GM19193 (cell line): ENCODE measurements around the gene SV2B.

Experiments
- POLR2A ChIP-seq: IDR thresholded peaks from 4 replicates; pipeline ENCODE4 v1.6.1; 2011; ENCODE audit not compliant: insufficient read depth, insufficient read length; ENCODE audit errors: extremely low read depth

The SV2B gene, protein sequence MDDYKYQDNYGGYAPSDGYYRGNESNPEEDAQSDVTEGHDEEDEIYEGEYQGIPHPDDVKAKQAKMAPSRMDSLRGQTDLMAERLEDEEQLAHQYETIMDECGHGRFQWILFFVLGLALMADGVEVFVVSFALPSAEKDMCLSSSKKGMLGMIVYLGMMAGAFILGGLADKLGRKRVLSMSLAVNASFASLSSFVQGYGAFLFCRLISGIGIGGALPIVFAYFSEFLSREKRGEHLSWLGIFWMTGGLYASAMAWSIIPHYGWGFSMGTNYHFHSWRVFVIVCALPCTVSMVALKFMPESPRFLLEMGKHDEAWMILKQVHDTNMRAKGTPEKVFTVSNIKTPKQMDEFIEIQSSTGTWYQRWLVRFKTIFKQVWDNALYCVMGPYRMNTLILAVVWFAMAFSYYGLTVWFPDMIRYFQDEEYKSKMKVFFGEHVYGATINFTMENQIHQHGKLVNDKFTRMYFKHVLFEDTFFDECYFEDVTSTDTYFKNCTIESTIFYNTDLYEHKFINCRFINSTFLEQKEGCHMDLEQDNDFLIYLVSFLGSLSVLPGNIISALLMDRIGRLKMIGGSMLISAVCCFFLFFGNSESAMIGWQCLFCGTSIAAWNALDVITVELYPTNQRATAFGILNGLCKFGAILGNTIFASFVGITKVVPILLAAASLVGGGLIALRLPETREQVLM

DNA sequence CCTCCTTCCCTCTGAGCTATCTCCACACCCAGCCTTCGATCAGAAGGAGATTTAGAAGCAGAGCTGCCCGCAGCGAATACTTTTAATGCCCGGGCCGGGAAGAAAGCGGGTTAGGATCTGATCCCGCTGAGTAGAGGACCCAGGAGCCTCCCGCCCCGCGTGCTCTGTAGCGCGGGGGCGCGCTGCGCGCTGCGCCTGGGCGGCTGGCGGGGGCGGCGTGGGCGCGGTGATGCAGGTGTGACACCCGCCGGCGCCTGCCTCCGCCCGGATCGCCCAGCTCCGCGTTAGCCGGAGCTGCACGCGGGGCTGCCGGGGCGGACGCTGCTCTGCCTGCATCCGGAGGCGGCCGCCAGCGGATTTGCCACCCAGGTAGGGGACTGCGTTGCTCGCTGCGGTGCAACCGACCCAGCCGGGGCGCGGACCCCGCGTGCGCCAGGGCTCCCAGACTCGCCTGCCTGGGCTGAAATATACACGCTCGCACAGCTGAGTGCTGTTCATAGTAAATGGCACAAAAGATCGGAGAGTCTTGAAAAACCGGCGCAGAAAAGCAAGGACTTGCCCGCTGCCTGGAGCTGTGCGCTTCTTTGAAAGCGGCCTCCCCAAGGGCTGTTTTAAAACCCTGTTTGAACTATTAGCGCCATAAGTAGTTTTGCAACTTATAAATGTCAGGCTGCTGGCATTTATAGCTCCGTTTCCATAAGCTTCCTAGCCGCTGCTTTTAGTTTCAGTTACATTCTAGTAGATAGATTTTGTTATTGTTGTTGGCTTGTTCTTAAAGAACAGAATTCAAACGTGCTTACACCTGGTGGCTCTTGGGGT is at the start of gene SV2B:
SV2B (plus strand) TSS at position 263 of the 819 bp plus-strand sequence. CDS start 126,007 bp downstream, outside the sequence.
- TF ChIP-seq POLR2A: no peak

DNA sequence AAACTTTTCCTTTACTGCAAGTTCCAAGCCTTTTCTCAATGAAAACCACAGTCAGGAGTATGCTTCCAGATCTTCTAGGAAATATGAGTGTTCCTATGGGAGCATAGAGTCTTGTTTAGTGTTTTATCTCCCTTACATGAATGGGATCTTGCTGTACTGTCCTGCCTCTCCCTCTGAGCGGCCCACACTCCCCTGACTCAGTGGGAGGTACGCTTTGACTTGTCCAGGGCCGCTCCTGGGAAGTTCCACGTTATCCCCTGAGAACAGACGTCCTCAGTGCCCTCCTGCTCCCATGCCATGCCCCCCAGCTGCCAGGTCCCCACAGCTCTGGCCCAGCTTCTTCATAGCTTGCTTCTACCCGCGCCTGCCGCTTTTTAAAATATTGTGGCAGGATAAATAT is 48.8 kb upstream of the SV2B start:
- no peak for TF ChIP-seq POLR2A

DNA sequence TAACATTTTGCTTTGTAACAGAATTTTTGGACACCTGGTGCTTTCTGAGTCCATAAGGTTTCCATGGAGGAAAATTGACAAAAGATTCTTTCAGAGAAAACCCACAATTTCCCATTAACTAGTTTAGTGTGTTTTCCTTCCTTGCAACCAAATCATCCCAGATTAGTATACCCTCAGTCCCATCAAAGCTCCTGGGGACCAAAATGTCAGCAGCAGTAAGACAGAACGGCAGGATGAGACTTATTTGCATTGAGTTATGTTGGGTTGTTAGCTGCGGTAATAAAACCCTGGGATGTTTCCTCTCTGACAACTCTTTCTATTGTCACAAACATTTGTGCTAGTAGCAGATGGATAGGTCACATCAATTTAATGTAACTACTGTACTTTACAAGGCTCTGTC is 45.2 kb upstream of the SV2B start:
- TF ChIP-seq POLR2A: no peak

DNA sequence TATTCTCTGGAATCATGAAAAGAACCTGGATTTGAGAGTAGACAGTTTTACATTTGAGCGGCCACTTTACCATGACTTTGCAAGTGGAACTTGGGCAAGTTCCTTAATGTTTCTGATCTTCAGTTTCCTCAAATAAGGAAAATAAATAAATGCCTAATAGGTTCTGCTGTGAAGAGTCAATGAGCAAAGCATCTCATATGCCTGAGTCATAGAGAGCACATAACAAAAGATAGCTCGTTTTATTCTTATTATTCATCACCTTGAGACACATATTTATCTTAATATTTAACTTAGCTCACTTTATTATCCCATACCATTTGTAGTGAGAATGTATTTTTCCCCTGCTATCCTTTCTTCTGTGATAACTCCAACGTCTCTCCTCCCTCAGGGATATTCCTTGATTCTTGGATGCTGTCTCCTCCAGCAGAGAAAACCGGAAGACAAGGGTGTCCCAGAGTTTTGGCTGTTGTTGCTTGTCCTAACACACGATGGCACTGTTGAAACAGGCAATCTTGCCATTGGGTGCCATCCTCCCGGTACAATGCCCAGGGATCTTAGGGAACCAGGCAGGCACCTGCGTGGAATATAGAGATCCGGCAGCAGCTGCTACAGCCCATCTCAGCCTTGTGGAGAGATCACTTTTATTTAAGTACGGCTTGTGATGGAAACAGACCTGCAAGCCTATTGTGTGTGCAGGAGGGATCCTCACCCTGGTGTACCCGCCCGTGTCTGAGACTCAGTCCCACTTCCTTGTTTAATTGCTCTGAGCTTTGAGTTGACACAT is 44.3 kb upstream of the SV2B start:
- TF ChIP-seq POLR2A: no peak

DNA sequence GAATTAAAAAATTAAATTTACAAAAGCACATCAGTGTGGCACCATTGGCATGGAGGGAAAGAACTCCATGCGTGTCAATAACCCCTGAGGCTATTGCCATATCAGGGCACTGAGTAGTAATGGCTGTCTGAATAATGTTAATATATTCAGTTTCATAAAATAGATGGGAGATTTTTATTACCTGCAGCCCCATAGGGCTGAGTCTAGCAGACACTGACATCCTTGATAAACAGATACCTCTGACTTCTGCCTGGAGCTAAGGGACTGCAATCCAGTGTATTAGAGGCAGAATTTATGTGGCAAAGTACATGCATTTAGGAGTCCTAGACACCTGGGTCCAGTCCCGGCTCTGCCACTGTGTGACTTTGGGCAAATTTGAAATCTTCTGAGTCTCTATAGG is 38.8 kb upstream of the SV2B start:
- no peak for TF ChIP-seq POLR2A

DNA sequence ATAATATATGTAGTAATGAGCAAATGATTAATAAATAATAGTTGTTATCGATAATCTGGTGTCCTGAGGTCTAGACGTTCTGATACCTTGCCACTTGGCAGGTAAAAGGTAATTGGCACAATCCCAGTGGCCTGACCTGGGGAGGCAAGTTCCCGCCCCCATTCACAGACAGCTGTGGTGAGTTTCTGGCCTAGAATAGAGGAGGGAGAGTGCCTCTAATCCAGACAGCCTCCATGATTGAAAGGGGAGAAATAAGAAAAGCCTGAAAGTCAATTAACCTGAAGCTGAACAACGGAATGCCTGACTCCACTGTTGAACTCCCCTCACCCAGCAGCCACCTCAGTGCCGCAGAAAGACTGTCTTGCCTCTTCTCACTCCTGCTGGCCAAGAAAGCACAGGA is 38.1 kb upstream of the SV2B start:
- TF ChIP-seq POLR2A: no peak

DNA sequence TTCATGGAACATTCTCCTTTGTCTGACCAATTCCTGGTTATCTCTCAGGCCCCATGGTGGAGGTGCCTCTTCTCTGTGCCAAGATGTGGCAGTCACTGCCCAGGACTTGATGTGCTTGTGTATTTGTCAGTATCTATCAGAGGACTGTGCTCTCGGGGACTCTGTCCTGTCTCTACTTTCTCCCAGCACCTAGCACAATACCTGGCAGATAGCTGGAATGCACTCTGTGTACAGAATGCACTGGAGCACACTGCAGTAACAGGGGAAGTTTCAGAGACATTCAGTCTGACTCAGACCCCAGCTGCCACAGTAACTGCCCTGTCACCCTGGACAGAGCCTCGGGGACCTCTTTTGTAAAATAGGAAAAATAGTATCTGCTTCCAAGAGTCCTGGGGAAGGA is 34.6 kb upstream of the SV2B start:
- no peak for TF ChIP-seq POLR2A

DNA sequence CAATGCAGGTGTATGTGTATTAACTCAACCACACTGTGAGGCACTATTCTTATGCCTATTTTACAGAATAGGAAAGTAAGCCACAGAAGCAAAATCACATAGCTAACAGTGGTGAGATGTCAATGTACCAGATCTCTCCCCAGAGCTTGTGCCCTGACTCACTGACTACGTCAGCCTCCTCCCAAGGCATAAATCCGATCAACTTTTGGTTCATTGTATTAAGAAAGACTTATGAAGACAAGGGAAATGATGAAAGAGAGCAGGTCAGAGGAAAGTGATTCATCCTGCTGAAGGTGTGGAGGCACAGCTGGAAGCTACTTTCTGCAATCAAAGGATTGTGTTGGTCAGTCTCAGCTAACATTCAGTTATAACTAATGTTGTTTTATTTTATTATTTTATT is 33.0 kb upstream of the SV2B start:
- TF ChIP-seq POLR2A: no peak

DNA sequence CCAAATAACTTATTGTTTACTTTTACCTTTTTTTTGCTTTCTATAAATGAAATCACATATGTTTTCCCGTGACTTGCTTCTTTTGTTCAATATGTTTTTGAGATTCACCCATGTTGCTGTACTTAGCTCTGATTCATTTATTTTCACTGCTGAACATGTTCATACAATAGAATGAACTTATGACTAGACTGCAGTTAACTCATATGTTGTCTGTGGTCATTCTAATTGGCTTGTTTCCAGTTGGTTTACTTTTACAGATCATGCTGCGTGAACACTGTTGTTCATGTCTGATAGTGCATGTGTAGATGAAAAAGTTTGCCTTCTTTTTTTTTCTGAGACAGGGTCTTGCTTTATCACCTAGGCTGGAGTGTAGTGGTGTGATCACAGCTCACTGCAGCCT is 31.6 kb upstream of the SV2B start:
- no peak for TF ChIP-seq POLR2A

DNA sequence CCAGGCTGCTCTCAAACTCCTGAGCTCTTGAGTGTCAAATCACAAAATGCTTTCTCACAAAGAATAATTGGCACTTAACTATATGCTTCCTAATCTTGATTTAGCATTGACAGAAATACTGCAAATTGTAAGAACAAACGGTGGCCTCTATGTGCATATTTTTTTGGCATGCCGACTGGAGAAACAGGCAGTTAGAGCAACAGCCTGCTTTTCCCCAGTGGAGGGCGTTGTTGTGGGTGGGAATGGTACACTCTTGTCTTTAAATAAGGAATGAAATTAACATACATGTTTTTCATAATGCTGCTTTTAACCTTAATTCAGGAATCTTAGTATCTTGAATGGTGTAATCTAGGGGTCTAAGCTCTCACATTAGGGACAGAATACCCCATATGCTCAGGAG is 31.1 kb upstream of the SV2B start:
- TF ChIP-seq POLR2A: no peak

DNA sequence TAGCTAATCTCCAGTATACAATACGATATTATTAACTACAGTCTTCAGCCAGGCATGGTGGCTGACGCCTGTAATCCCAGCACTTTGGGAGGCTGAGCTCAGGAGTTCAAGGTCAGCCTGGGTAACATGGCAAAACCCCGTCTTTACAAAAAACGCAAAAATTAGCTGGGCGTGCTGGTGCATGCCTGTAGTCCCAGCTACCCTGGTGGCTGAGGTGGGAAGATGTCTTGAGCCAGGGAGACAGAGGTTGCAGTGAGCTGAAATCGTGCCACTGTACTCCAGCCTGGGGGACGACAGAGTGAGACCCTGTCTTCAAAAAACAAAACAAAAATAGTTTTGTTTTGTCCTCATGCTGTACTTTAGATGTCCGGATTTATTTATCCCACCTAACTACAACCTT is 29.2 kb upstream of the SV2B start:
- no peak for TF ChIP-seq POLR2A

DNA sequence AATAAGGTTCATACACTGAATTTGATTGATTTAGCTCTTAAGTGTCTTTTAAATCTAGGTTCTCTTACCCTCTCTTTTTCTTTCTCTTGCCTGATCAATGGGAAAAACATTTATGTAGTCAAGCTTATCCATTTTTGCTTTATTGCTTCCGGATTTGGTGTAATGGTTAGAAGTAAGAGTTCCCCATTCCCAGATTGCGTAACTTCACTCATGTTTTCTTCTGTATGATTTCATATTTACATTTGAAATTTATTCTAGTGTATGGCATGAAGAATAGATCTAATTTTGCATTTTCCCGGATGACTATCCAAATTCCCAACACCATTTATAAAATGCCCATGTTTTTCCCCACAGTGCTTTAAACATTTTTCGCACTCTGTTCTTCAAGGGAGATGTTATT is 27.9 kb upstream of the SV2B start:
- TF ChIP-seq POLR2A: no peak

DNA sequence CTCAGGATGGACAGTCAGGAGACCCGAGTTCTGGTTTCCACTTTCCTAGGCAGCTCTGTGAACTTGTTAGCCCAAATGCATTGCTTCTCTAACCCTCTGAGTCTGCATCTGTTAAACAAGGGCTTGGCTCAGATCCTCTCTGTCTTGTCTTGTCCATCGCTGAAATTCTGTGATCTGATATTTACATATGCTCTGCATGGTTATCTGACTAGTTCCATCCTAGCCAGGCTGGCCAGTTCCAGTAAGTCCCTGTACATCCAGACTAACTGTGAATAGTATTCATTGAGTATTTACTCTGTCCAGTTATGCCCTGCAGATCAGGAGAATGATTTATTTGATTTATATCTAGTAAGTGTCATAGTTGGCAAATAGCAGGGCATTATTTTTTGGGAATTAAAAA is 27.0 kb upstream of the SV2B start:
- no peak for TF ChIP-seq POLR2A

DNA sequence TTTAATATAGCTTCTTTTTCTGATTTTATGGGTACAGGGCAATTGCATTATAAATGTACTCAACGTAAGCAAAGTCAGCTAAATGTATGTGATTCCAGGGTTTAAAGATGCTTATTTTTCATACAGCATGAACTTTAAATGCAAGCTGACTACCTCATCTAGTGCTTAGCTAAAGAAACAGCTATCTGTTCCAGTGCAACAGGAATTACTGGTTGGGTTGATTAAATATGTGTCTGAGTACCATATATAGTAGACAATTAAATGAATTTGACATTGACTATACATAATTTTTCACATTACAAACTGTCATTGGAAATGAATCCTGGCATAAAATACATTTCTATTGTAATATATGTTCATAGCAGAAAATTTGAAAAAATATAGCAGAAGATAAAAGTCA is 26.3 kb upstream of the SV2B start:
- no peak for TF ChIP-seq POLR2A

DNA sequence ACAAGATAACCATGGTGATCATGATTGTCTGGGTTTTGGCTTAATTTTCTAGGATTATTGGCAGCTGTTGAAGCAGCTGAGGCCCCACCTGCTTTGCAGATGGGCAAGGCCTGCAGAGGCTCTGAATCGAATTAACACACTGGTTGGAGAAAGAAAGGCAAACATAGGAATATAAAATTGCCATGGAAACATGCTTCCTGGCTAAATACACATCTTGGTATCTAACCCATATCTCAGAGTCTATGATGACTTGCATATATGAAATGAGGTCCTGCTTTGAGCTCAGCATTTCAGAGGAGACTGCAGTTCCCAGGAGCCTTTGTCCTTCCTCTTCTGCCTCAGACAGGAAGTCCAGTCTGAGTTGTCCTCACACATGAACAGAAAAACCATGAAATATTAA is 24.3 kb upstream of the SV2B start:
- TF ChIP-seq POLR2A: no peak
